ENCODE data around the gene MAP3K9. TPM values are rescaled to one million over a fixed set of nuclear protein-coding genes. Genes with fewer than 3 reads are reported as not detected.

The MAP3K9 gene
- total and polyA plus RNA-seq, 2 donors (not counting 3 experiments of a cell fraction or from before 2014, with no cell fraction given): 0.06 to 0.11 TPM

DNA sequence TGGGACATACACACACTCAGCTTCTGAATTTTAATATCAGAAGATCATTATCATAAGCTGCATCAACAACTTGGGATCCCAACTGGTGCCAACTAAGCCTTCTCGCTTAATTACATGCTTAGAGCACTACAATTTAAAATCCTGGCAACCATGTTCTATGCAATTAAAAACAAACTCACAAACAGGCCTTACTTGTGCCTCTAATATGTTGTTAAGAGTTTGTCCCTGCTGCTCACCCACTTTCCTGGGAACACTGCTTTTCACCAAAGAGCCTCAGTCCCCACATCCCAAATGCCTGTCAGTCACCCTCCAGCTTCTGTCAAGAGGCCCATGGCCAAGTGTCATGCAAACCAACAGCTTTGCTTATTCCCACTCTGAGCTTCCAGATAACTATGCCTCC, 97.9 kb downstream of the MAP3K9 start:
- CTCF ChIA-PET: interaction anchor here (0.9 to 1.0 kb wide), 2 partner anchors 91 to 107 kb away, joined by 3 read pairs; no protein-coding TSS in a partner anchor
- H3K27me3 ChIP-seq (ENCODE audit: control insufficient read depth in 2 of 2, insufficient read depth in 2 of 2, low read length in 2 of 2): peaks cover 3 to 14% of the 10 kb centered on the region in 2 experiments
- FAIRE-seq (no peak), DNase-seq (ENCODE audit: low read depth, low spot score) (no peak)
- TF ChIP-seq MAX (IDR thresholded peaks at IDR 0.05; ENCODE audit: insufficient read depth, insufficient read length) (no peak), GATA2 (IDR thresholded peaks at IDR 0.05; ENCODE audit: insufficient read depth, insufficient read length, low read depth, low read length) (no peak), POLR2A (IDR thresholded peaks at IDR 0.05; ENCODE audit: low read depth, low read length) (no peak), MYC (IDR thresholded peaks at IDR 0.05; ENCODE audit: low read depth, low read length) (no peak), JUN (IDR thresholded peaks at IDR 0.05; ENCODE audit: borderline replicate concordance, insufficient read depth, insufficient read length, low read depth) (no peak), POLR2AphosphoS5 (IDR thresholded peaks at IDR 0.05; ENCODE audit: insufficient read depth, low read depth, low read length) (no peak), CTCF (IDR thresholded peaks at IDR 0.05; ENCODE audit: extremely low read depth in 1 of 2, insufficient read depth in 1 of 2, low read depth in 1 of 2, low read length in 2 of 2) (no peak), FOS (IDR thresholded peaks at IDR 0.05; ENCODE audit: borderline replicate concordance, insufficient read depth, low read length) (no peak), EZH2 (IDR thresholded peaks at IDR 0.05; ENCODE audit: borderline replicate concordance, low read depth, low read length, severe bottlenecking) (no peak)
- no TSS peak for BruUV-seq (replicated peaks)
- no peaks in the 10 kb centered on the region for H3K4me1 ChIP-seq (ENCODE audit: control insufficient read depth, extremely low read depth, insufficient read depth, low read length)
- H3K27ac ChIP-seq (ENCODE audit: insufficient read depth, low read depth, low read length): no peak overlapping the region
- dilution Hi-C loops (cut with MboI; ENCODE audit: extremely low pct_ligation_motif_present, low sequenced_read_pairs): no loop called here
- H3K4me2 ChIP-seq (ENCODE audit: insufficient read depth, low read length): no peak overlapping the region
- H3K79me2 ChIP-seq (ENCODE audit: control insufficient read depth, insufficient read depth, low read length): no peaks in the 10 kb centered on the region
- H3K9me3 ChIP-seq (replicated peaks; ENCODE audit: control insufficient read depth, insufficient read depth, low read length): no peaks in the 10 kb centered on the region
- POLR2A ChIA-PET: no interaction called here
- intact Hi-C loops (cut with micrococcal nuclease): loop anchor here (5.0 kb wide), 1 partner anchor 69 kb away; the partner anchor contains the start of gene TTC9
- H3K9me1 ChIP-seq (replicated peaks; ENCODE audit: control insufficient read depth, extremely low read depth, insufficient read depth, low read length): no peaks in the 10 kb centered on the region
- H3K4me3 ChIP-seq (replicated peaks in 1 of 3; ENCODE audit: insufficient read depth in 1 of 3, low read depth in 1 of 3, low read length in 3 of 3): no peak overlapping the region
- no peaks in the 10 kb centered on the region for H3K36me3 ChIP-seq (ENCODE audit: control insufficient read depth in 2 of 2, extremely low read depth in 1 of 2, insufficient read depth in 2 of 2, low read length in 2 of 2)
- no peak overlapping the region for H3K9ac ChIP-seq (replicated peaks; ENCODE audit: extremely low read depth, insufficient read depth, low read length)
- H2AFZ ChIP-seq (ENCODE audit: low read depth, low read length): no peak overlapping the region
- no peaks in the 10 kb centered on the region for H4K20me1 ChIP-seq (replicated peaks; ENCODE audit: control insufficient read depth, extremely low read depth, insufficient read depth, low read length)
